Lower lobe of right lung (tissue), 2 donors: ENCODE results near the gene PELO. TPM values are rescaled to one million over a fixed set of nuclear protein-coding genes. Genes with fewer than 3 reads are reported as not detected.
"Not testable (repeated sequence)": the region's sequence is repeated elsewhere in the genome, so short reads cannot be mapped to it uniquely, and the experiment has no call there.

Experiments
- ATAC-seq, 2 donors: fragments of 200-7000 bp; cut with Tn5 transposase; one replicate each; pipeline ENCODE4 v1.9.1; 2020 to 2022; ENCODE audit warnings: mild to moderate bottlenecking in 2 of 2, moderate library complexity in 2 of 2
- DNase-seq: peaks from one replicate; pipeline ENCODE4 v3.0.0-alpha.2; 2020
- H3K27ac ChIP-seq: fragments of 200-600 bp; one replicate; pipeline ENCODE4 v1.8.0; 2022
- H3K27me3 ChIP-seq: fragments of 200-600 bp; one replicate; pipeline ENCODE4 v1.8.0; 2022; ENCODE audit warnings: low read depth
- H3K36me3 ChIP-seq: fragments of 200-600 bp; one replicate; pipeline ENCODE4 v1.8.0; 2022; ENCODE audit warnings: mild to moderate bottlenecking
- H3K4me1 ChIP-seq: fragments of 200-600 bp; one replicate; pipeline ENCODE4 v1.8.0; 2022
- H3K4me3 ChIP-seq: fragments of 200-600 bp; one replicate; pipeline ENCODE4 v1.8.0; 2022; ENCODE audit warnings: mild to moderate bottlenecking
- H3K9me3 ChIP-seq: fragments of 200-600 bp; one replicate; pipeline ENCODE4 v1.8.0; 2022
- CTCF ChIP-seq: fragments of 200-600 bp; IDR thresholded peaks from one replicate; pipeline ENCODE4 v1.8.0; 2022; ENCODE audit warnings: antibody characterized with exemption, mild to moderate bottlenecking
- intact Hi-C: fragments of 100-400 bp; cut with DNase I; formaldehyde crosslinking; loops from one replicate; pipeline ENCODE4 v1.11.0; 2022
- total RNA-seq: library from RNA; stranded (reverse); fragmentation: NEBNext Ultra II Directional; extraction: Animal tissue kit (Norgen Biotek cat#: 25700); gene quantifications from one replicate; pipeline ENCODE4 v1.2.1, GENCODE V29; 2021
- donor health status: DM: no; HTN: yes; CAD: no; lungs with severe emphysema.

Gene PELO
- total RNA-seq, 1 donor from 2014 or later: 31.5 TPM

- Histone ChIP-seq H3K9me3 (no peaks in the 10 kb centered on the region), H3K4me1 (peaks cover 69% of the 10 kb centered on the region), H3K27ac (no peak overlapping the region), H3K36me3 (no peaks in the 10 kb centered on the region), H3K27me3 (no peaks in the 10 kb centered on the region), H3K4me3 (no peak overlapping the region)
- DNase-seq (no peak), ATAC-seq (no peak)
- intact Hi-C loops: no loop called here
- TF ChIP-seq CTCF: no peak
These were observed 22.7 kb downstream of the PELO start for GRCh38 chr5:52810426-52810825.

DNA sequence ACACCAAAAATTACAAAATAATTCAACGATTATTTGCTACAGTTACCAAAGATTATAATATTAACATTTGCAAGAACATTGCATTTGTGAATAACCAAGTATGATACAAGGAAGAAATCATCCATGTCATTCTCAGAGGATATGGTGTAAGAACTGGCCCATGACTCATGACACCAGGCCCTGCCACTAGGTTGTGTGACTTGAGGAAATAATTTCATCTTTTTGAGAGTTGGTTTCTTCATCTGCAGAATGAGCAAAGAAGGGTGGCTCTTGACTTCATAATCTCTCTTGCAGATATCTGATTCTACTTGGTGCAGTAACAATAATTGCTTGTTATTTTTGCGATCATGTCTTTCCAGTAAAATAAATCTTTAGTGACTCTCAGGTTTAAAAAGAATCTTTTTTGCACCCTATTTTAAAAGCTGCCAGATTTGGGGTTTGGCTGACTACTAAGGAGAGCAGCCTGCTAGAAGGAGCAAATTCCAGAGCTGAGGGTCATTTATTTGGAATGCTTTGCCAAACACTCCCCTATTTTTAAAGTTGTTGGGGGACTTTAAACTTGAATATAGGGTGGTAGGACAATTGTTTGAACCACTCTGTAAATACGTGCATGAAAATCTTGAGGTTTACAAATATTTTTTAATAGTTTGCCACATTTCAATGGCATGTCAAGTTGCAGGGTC lies 23.5 kb downstream of the PELO start:
- Histone ChIP-seq H3K36me3 (no peaks in the 10 kb centered on the region), H3K27ac (no peak overlapping the region), H3K9me3 (no peaks in the 10 kb centered on the region), H3K27me3 (no peaks in the 10 kb centered on the region), H3K4me1 (peaks cover 66% of the 10 kb centered on the region), H3K4me3 (no peak overlapping the region)
- intact Hi-C loops: no loop called here
- TF ChIP-seq CTCF: no peak
- peak; percentile 67 to 68 for ATAC-seq
- peak; percentile 44 for DNase-seq

GRCh38 chr5:52814352-52815148 lies 26.8 kb downstream of the PELO start:
- Histone ChIP-seq H3K4me3 (no peak overlapping the region), H3K9me3 (no peaks in the 10 kb centered on the region), H3K27ac (peak overlapping the region; percentile 38), H3K4me1 (peaks cover 39% of the 10 kb centered on the region), H3K36me3 (no peaks in the 10 kb centered on the region), H3K27me3 (no peaks in the 10 kb centered on the region)
- TF ChIP-seq CTCF: no peak
- ATAC-seq (no peak), DNase-seq (no peak)
- intact Hi-C loops: no loop called here

GRCh38 chr5:52817818-52818217 lies 30.1 kb downstream of the PELO start:
- DNase-seq (no peak), ATAC-seq (no peak)
- Histone ChIP-seq H3K36me3 (no peaks in the 10 kb centered on the region), H3K27me3 (no peaks in the 10 kb centered on the region), H3K4me3 (no peak overlapping the region), H3K9me3 (no peaks in the 10 kb centered on the region), H3K27ac (no peak overlapping the region), H3K4me1 (peaks cover 29% of the 10 kb centered on the region)
- no peak for TF ChIP-seq CTCF
- intact Hi-C loops: no loop called here

GRCh38 chr5:52818360-52818759 lies 30.6 kb downstream of the PELO start:
- no peak for TF ChIP-seq CTCF

GRCh38 chr5:52818807-52819206 lies 31.1 kb downstream of the PELO start:
- peaks cover 23% of the 10 kb centered on the region for H3K4me1 ChIP-seq
- H3K4me3 ChIP-seq, H3K9me3 ChIP-seq, H3K36me3 ChIP-seq, H3K27ac ChIP-seq, DNase-seq, H3K27me3 ChIP-seq, intact Hi-C loops, ATAC-seq: not testable (repeated sequence)

More at GRCh38 chr5:52818360-52818759, 30.6 kb downstream of the PELO start:
- Histone ChIP-seq H3K9me3 (no peaks in the 10 kb centered on the region), H3K4me1 (peaks cover 27% of the 10 kb centered on the region), H3K27me3 (no peaks in the 10 kb centered on the region), H3K4me3 (no peak overlapping the region), H3K36me3 (no peaks in the 10 kb centered on the region), H3K27ac (no peak overlapping the region)
- intact Hi-C loops: no loop called here
- DNase-seq: no peak
- no peak for ATAC-seq
